ENCODE data around the gene PRR30. TPM values are rescaled to one million over a fixed set of nuclear protein-coding genes. Genes with fewer than 3 reads are reported as not detected.
"Not testable (repeated sequence)": the region's sequence is repeated elsewhere in the genome, so short reads cannot be mapped to it uniquely, and the experiment has no call there.

The PRR30 gene
- total and polyA plus RNA-seq, 2 donors (not counting 3 experiments of a cell fraction or from before 2014, with no cell fraction given) = not detected

DNA sequence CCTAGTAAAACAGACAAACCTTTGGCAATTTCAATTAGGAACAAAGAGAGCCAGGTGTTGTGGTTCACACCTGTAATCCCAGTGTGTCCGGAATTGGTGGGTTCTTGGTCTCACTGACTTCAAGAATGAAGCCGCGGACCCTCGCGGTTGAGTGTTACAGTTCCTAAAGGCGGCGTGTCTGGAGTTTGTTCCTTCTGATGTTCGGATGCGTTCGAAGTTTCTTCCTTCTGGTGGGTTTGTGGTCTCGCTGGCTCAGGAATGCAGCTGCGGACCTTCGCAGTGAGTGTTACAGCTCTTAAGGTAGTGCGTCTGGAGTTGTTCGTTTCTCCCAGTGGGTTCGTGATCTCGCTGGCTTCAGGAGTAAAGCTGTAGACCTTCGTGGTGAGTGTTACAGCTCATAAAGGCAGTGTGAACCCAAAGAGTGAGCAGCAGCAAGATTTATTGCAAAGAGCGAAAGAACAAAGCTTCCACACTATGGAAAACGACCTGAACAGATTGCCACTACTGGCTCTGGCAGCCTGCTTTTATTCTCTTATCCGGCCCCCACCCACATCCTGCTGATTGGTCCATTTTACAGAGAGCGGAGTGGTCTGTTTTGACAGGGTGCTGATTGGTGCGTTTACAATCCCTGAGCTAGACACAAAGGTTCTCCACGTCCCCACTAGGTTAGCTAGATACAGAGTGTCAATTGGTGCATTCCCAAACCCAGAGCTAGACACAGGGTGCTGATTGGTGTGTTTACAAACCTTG lies 28.4 kb downstream of the PRR30 start:
- H3K36me3 ChIP-seq (ENCODE audit: control insufficient read depth in 2 of 2, extremely low read depth in 1 of 2, insufficient read depth in 2 of 2, low read length in 2 of 2); H4K20me1 ChIP-seq (replicated peaks; ENCODE audit: control insufficient read depth, extremely low read depth, insufficient read depth, low read length); DNase-seq (ENCODE audit: low read depth, low spot score); H3K9me1 ChIP-seq (replicated peaks; ENCODE audit: control insufficient read depth, extremely low read depth, insufficient read depth, low read length); H2AFZ ChIP-seq (ENCODE audit: low read depth, low read length); H3K27me3 ChIP-seq (ENCODE audit: control insufficient read depth in 2 of 2, insufficient read depth in 2 of 2, low read length in 2 of 2); intact Hi-C loops (cut with micrococcal nuclease); POLR2A ChIA-PET; H3K4me1 ChIP-seq (ENCODE audit: control insufficient read depth, extremely low read depth, insufficient read depth, low read length); dilution Hi-C loops (cut with MboI; ENCODE audit: extremely low pct_ligation_motif_present, low sequenced_read_pairs); H3K9me3 ChIP-seq (replicated peaks; ENCODE audit: control insufficient read depth, insufficient read depth, low read length); H3K9ac ChIP-seq (replicated peaks; ENCODE audit: extremely low read depth, insufficient read depth, low read length); FAIRE-seq; H3K27ac ChIP-seq (ENCODE audit: insufficient read depth, low read depth, low read length); H3K79me2 ChIP-seq (ENCODE audit: control insufficient read depth, insufficient read depth, low read length); BruUV-seq (replicated peaks); H3K4me2 ChIP-seq (ENCODE audit: insufficient read depth, low read length); H3K4me3 ChIP-seq (replicated peaks in 1 of 3; ENCODE audit: insufficient read depth in 1 of 3, low read depth in 1 of 3, low read length in 3 of 3): not testable (repeated sequence)
- CTCF ChIA-PET = interaction anchor here (1.1 kb wide), 1 partner anchor 23 kb away, joined by 3 read pairs; no protein-coding TSS in a partner anchor

DNA sequence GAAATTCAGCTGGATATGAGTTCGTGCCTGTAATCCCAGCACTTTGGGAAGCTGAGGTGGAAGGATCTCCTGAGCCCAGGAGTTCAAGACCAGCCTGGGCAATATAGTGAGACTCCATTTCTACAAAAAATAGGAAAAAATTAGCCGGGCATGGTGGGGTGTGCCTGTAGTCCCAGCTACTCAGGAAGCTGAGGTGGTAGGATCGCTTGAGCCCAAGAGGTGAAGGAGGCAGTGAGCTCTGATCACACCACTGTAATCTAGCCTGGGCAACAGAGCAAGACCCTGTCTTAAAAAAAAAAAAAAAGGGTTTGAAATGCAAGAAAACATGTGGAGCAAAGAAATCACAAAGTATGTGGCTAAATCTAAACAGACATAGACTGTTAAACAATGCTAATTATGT lies 30.1 kb downstream of the PRR30 start:
- dilution Hi-C loops (cut with MboI; ENCODE audit: extremely low pct_ligation_motif_present, low sequenced_read_pairs) (no loop called here), intact Hi-C loops (cut with micrococcal nuclease) (no loop called here)
- TF ChIP-seq MYC (IDR thresholded peaks at IDR 0.05; ENCODE audit: low read depth, low read length) (no peak), POLR2AphosphoS5 (IDR thresholded peaks at IDR 0.05; ENCODE audit: insufficient read depth, low read depth, low read length) (no peak), EZH2 (IDR thresholded peaks at IDR 0.05; ENCODE audit: borderline replicate concordance, low read depth, low read length, severe bottlenecking) (no peak)
- TF ChIP-seq, protein P1, sequence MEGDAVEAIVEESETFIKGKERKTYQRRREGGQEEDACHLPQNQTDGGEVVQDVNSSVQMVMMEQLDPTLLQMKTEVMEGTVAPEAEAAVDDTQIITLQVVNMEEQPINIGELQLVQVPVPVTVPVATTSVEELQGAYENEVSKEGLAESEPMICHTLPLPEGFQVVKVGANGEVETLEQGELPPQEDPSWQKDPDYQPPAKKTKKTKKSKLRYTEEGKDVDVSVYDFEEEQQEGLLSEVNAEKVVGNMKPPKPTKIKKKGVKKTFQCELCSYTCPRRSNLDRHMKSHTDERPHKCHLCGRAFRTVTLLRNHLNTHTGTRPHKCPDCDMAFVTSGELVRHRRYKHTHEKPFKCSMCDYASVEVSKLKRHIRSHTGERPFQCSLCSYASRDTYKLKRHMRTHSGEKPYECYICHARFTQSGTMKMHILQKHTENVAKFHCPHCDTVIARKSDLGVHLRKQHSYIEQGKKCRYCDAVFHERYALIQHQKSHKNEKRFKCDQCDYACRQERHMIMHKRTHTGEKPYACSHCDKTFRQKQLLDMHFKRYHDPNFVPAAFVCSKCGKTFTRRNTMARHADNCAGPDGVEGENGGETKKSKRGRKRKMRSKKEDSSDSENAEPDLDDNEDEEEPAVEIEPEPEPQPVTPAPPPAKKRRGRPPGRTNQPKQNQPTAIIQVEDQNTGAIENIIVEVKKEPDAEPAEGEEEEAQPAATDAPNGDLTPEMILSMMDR (IDR thresholded peaks at IDR 0.05; ENCODE audit: extremely low read depth in 1 of 2, insufficient read depth in 1 of 2, low read depth in 1 of 2, low read length in 2 of 2) = no peak
- no peaks in the 10 kb centered on the region for H4K20me1 ChIP-seq (replicated peaks; ENCODE audit: control insufficient read depth, extremely low read depth, insufficient read depth, low read length)
- no peaks in the 10 kb centered on the region for H3K36me3 ChIP-seq (ENCODE audit: control insufficient read depth in 2 of 2, extremely low read depth in 1 of 2, insufficient read depth in 2 of 2, low read length in 2 of 2)
- no TSS peak for BruUV-seq (replicated peaks)
- no peaks in the 10 kb centered on the region for H3K9me1 ChIP-seq (replicated peaks; ENCODE audit: control insufficient read depth, extremely low read depth, insufficient read depth, low read length)
- POLR2A ChIA-PET = no interaction called here
- FAIRE-seq (no peak), DNase-seq (ENCODE audit: low read depth, low spot score) (no peak)
- CTCF ChIA-PET = interaction anchor here (0.9 to 1.9 kb wide), 6 partner anchors 9 to 194 kb away, joined by 3 to 10 read pairs (median 4); no protein-coding TSS in a partner anchor
- no peaks in the 10 kb centered on the region for H3K79me2 ChIP-seq (ENCODE audit: control insufficient read depth, insufficient read depth, low read length)
- no peak overlapping the region for H3K4me3 ChIP-seq (replicated peaks in 1 of 3; ENCODE audit: insufficient read depth in 1 of 3, low read depth in 1 of 3, low read length in 3 of 3)
- H3K4me2 ChIP-seq (ENCODE audit: insufficient read depth, low read length) = no peak overlapping the region
- no peaks in the 10 kb centered on the region for H3K9me3 ChIP-seq (replicated peaks; ENCODE audit: control insufficient read depth, insufficient read depth, low read length)
- no peaks in the 10 kb centered on the region for H3K4me1 ChIP-seq (ENCODE audit: control insufficient read depth, extremely low read depth, insufficient read depth, low read length)
- no peak overlapping the region for H3K27ac ChIP-seq (ENCODE audit: insufficient read depth, low read depth, low read length)
- no peaks in the 10 kb centered on the region for H3K27me3 ChIP-seq (ENCODE audit: control insufficient read depth in 2 of 2, insufficient read depth in 2 of 2, low read length in 2 of 2)
- no peak overlapping the region for H3K9ac ChIP-seq (replicated peaks; ENCODE audit: extremely low read depth, insufficient read depth, low read length)
- no peak overlapping the region for H2AFZ ChIP-seq (ENCODE audit: low read depth, low read length)

Data from endothelial cell of umbilical vein (primary cell).